Fibroblast of skin of back (primary cell): ENCODE results near the gene DYNLT4.
A peak's percentile ranks its signal among the peaks of the same experiment; 100 is the strongest.
"Not testable (repeated sequence)": the region's sequence is repeated elsewhere in the genome, so short reads cannot be mapped to it uniquely, and the experiment has no call there.

Source experiments
- DNase-seq: peaks from one replicate; pipeline ENCODE4 v3.0.0-alpha.2; 2013

The DYNLT4 gene

GRCh38 chr1:44808938-44809917 is 2.1 kb upstream of the DYNLT4 start:
- DNase-seq: peak; percentile 75

GRCh38 chr1:44808063-44808937 is 1.1 kb upstream of the DYNLT4 start, which contains the start of gene BTBD19:
Gene BTBD19 (plus strand): TSS chr1:44808523. CDS start chr1:44808821, 298 bp downstream.
- DNase-seq: peak; percentile 93

- peak; percentile 100 for DNase-seq
These were observed 362 bp upstream of the DYNLT4 start for GRCh38 chr1:44807364-44808062.

- DNase-seq: no peak
These were observed 987 bp downstream of the DYNLT4 start for GRCh38 chr1:44806025-44806703.

GRCh38 chr1:44805311-44806024 is 1.7 kb downstream of the DYNLT4 start:
- DNase-seq: no peak

- no peak for DNase-seq
These were observed 3.6 kb downstream of the DYNLT4 start for GRCh38 chr1:44803312-44804095.

- DNase-seq: no peak
These were observed 4.2 kb downstream of the DYNLT4 start for GRCh38 chr1:44803062-44803311.

GRCh38 chr1:44802306-44803061 is 4.7 kb downstream of the DYNLT4 start:
- no peak for DNase-seq

- DNase-seq: no peak
These were observed 5.5 kb downstream of the DYNLT4 start for GRCh38 chr1:44801491-44802305.

GRCh38 chr1:44799770-44800584 is 7.2 kb downstream of the DYNLT4 start, which contains the start of gene PLK3:
Gene PLK3 (plus strand): TSS chr1:44800377. CDS start chr1:44800464, 87 bp downstream.
- DNase-seq: peak; percentile 96

- no peak for DNase-seq
These were observed 8.4 kb downstream of the DYNLT4 start for GRCh38 chr1:44798481-44799365.

GRCh38 chr1:44797886-44798285 is 9.3 kb downstream of the DYNLT4 start:
- not testable (repeated sequence) for DNase-seq

- no peak for DNase-seq
These were observed 14.2 kb downstream of the DYNLT4 start for GRCh38 chr1:44792736-44793502.

GRCh38 chr1:44790968-44791801 is 16.0 kb downstream of the DYNLT4 start:
- no peak for DNase-seq
